Rectal smooth muscle tissue (tissue), 1 donor: ENCODE data around the gene FBXL14.

Source experiments
- H3K27ac ChIP-seq: one replicate; pipeline ENCODE4 v1.7.0; 2013; ENCODE audit warnings: low read depth, low read length, inconsistent platforms
- H3K27me3 ChIP-seq: one replicate; pipeline ENCODE4 v1.7.0; 2013; ENCODE audit warnings: low read length; ENCODE audit not compliant: control insufficient read depth, insufficient read depth
- H3K36me3 ChIP-seq: one replicate; pipeline ENCODE4 v1.7.0; 2013; ENCODE audit warnings: low read length; ENCODE audit not compliant: control insufficient read depth, insufficient read depth
- H3K4me1 ChIP-seq: one replicate; pipeline ENCODE4 v1.7.0; 2013; ENCODE audit warnings: low read length; ENCODE audit not compliant: control insufficient read depth, insufficient read depth
- H3K4me3 ChIP-seq: one replicate; pipeline ENCODE4 v1.7.0; 2013; ENCODE audit warnings: low read length
- H3K9ac ChIP-seq: one replicate; pipeline ENCODE4 v1.7.0; 2013; ENCODE audit warnings: low read length

FBXL14 gene

GRCh38 chr12:1584326-1584725 is 10.1 kb downstream of the FBXL14 start:
- Histone ChIP-seq H3K4me3 (no peak overlapping the region), H3K9ac (no peak overlapping the region), H3K27me3 (no peaks in the 10 kb centered on the region), H3K36me3 (no peaks in the 10 kb centered on the region), H3K4me1 (peaks cover 12% of the 10 kb centered on the region), H3K27ac (no peak overlapping the region)

DNA sequence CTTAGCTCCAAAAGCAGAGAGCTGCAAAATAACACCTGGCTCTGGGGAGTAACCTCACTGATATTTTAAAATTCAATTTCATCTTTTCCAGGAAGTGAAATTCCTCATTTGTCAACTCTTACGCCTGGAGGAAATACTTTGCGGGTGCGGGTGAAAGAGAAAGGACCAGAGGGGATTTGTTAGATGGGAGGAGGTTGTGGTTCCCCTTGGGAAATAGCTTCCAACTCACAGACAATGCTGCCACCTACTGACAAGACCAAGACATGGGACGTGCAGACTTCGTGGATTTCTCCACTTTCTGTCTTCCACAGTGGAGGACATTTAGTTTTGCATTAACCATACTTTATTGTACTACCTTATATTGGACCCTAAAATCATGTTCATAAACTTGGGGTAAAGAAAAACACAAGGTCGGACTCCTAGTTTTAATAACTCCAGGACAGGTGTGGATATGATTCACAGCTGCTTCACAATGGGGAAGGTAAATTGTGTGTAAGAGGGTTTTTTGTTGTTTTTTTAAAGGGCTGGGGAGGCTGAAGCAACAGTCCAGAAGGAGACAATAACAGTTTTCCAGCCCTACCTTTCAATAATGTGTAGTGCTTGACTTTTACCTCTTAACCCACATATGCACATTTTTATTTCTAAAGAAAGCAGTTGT is 10.8 kb downstream of the FBXL14 start:
- H3K27ac ChIP-seq: no peak overlapping the region
- no peak overlapping the region for H3K4me3 ChIP-seq
- no peak overlapping the region for H3K9ac ChIP-seq
- no peaks in the 10 kb centered on the region for H3K27me3 ChIP-seq
- peaks cover 12% of the 10 kb centered on the region for H3K4me1 ChIP-seq
- H3K36me3 ChIP-seq: no peaks in the 10 kb centered on the region

- H3K9ac ChIP-seq: no peak overlapping the region
Measured at GRCh38 chr12:1582709-1583050, 11.7 kb downstream of the FBXL14 start.

GRCh38 chr12:1581973-1582708 is 12.2 kb downstream of the FBXL14 start:
- no peak overlapping the region for H3K27ac ChIP-seq
- H3K27me3 ChIP-seq: no peaks in the 10 kb centered on the region
- no peak overlapping the region for H3K4me3 ChIP-seq
- no peak overlapping the region for H3K9ac ChIP-seq
- no peaks in the 10 kb centered on the region for H3K36me3 ChIP-seq
- peaks cover 4% of the 10 kb centered on the region for H3K4me1 ChIP-seq

More at GRCh38 chr12:1582709-1583050, 11.7 kb downstream of the FBXL14 start:
- H3K27ac ChIP-seq: no peak overlapping the region
- no peak overlapping the region for H3K4me3 ChIP-seq
- peaks cover 8% of the 10 kb centered on the region for H3K4me1 ChIP-seq
- no peaks in the 10 kb centered on the region for H3K36me3 ChIP-seq
- no peaks in the 10 kb centered on the region for H3K27me3 ChIP-seq

- Histone ChIP-seq H3K4me3 (no peak overlapping the region), H3K4me1 (peaks cover 11% of the 10 kb centered on the region), H3K9ac (no peak overlapping the region), H3K27ac (no peak overlapping the region), H3K27me3 (no peaks in the 10 kb centered on the region), H3K36me3 (no peaks in the 10 kb centered on the region)
Measured at GRCh38 chr12:1580526-1580925, 13.9 kb downstream of the FBXL14 start.

DNA sequence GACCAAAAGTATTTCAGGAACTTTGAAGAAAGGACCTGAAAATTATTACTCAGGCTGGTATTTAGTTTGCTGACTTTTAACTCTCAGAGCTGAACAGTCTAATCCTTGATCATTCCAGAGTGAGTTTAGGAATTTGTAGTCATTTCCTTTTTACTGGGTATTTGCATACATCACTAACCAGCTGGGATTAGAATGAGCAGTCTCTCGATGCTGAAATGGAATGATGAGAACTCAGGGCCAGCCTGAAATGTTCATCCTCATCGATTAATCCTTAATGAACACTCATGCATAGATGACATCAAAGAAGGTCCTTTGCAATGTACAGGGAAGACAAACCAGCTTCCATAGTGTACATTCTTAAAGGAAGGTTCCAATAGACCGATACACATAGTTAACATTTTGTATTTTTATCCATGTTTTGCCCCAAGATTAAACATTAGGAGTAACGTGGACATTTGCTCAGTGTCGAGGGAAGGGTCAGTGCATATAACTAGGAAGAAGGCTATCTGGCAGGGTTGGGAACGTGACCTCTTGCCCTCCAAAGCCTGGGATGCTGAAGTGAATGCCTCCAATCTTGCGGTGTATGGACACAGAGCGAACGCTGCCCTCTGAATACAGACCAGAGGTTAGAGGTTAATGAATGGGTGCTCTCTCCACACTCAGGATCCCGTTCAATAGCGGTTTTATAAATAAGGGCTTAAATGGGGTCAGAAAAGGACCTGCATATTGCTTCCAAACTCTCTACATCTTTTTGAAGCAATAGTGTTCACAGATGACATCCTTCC is 14.5 kb downstream of the FBXL14 start:
- H3K4me1 ChIP-seq: peaks cover 15% of the 10 kb centered on the region

GRCh38 chr12:1576410-1577241 is 17.8 kb downstream of the FBXL14 start:
- Histone ChIP-seq H3K27ac (peak overlapping the region; percentile 76), H3K4me3 (peak overlapping the region; percentile 45)

More for the DNA sequence above, 14.5 kb downstream of the FBXL14 start:
- Histone ChIP-seq H3K27me3 (no peaks in the 10 kb centered on the region), H3K4me3 (no peak overlapping the region), H3K27ac (no peak overlapping the region), H3K36me3 (no peaks in the 10 kb centered on the region), H3K9ac (no peak overlapping the region)

GRCh38 chr12:1575408-1576401 is 18.7 kb downstream of the FBXL14 start:
- Histone ChIP-seq H3K4me3 (peak overlapping the region; percentile 45), H3K4me1 (peaks cover 15% of the 10 kb centered on the region), H3K27me3 (no peaks in the 10 kb centered on the region), H3K9ac (no peak overlapping the region), H3K36me3 (no peaks in the 10 kb centered on the region), H3K27ac (peak overlapping the region; percentile 76)

More at GRCh38 chr12:1576410-1577241, 17.8 kb downstream of the FBXL14 start:
- Histone ChIP-seq H3K4me1 (peaks cover 15% of the 10 kb centered on the region), H3K27me3 (no peaks in the 10 kb centered on the region), H3K9ac (peak overlapping the region; percentile 10), H3K36me3 (no peaks in the 10 kb centered on the region)

DNA sequence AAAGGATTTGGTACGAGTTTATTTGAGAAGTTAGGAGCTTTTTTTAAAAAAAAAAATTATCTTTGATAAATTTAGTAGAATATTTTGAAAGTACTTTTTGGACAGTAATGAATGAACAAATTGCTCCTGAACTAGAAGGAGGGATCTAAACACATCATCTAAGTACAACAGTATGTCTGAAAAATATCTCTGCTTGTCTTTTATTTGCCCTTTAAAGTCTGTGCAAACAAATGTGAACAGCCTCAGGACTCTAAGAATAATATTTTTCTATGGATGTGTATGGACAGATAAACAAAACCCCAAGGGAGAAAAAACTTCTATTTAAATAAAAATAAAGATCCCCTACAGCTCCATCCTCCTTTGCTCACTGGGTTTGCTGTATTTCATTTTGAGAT is 19.5 kb downstream of the FBXL14 start:
- Histone ChIP-seq H3K27me3 (no peaks in the 10 kb centered on the region), H3K9ac (no peak overlapping the region), H3K4me3 (no peak overlapping the region), H3K4me1 (peaks cover 15% of the 10 kb centered on the region), H3K27ac (no peak overlapping the region), H3K36me3 (no peaks in the 10 kb centered on the region)

DNA sequence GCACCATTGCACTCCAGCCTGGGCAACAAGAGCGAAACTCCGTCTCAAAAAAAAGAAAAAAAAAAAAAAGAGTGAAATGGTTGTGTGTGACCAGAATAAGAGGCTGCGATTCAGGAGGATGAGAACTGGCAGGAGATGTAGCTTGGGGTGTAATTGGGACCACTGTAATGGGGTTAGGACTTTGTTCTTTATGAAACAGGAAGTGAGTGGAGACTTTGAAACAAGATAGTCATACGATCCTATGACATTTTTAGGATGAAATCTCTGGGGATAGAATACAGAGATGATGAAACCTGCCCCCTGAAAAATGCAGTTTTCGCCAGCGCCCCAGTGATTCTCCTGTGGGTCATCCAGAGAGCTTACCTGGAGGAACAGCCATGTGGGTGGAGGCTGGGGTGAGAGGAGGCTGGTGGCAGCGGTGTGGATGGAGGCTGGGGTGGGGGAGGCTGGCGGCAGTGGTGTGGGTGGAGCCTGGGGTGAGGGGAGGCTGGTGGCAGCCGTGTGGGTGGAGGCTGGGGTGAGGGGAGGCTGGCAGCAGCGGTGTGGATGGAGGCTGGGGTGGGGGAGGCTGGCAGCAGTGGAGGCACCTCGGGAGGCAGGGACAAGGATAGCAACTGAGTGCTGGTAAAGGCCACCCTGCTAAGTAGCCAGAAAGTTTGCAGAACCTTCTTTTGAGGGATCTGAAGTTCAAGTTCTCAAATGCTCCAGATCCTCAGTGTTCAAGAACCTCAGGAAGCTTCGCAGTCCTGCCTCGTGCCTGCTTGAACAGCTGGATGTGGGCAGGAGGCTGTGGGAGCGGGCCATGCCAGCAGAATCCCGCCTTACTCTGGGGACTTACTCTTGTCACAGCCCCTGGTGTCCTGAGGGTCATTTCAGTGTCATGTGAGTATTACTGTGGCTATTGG is 20.2 kb downstream of the FBXL14 start:
- no peak overlapping the region for H3K27ac ChIP-seq
- H3K27me3 ChIP-seq: no peaks in the 10 kb centered on the region
- H3K4me3 ChIP-seq: no peak overlapping the region
- no peak overlapping the region for H3K9ac ChIP-seq
- no peaks in the 10 kb centered on the region for H3K36me3 ChIP-seq
- H3K4me1 ChIP-seq: peaks cover 15% of the 10 kb centered on the region
